HG02642 (cell line): ENCODE data around the gene SPSB4.

Experiments used
- ATAC-seq: cut with Tn5 transposase; IDR thresholded peaks from one replicate; pipeline ENCODE4 v1.9.1; 2021; ENCODE audit warnings: mild to moderate bottlenecking; ENCODE audit not compliant: unreplicated experiment, poor library complexity

SPSB4 gene

GRCh38 chr3:141052201-141053069, 1.3 kb downstream of the SPSB4 start:
- ATAC-seq: no peak

- ATAC-seq: no peak
These were observed 4.0 kb downstream of the SPSB4 start for GRCh38 chr3:141055136-141055535.

- ATAC-seq: no peak
These were observed 4.6 kb downstream of the SPSB4 start for GRCh38 chr3:141055536-141056445.

GRCh38 chr3:141056751-141057171, 5.6 kb downstream of the SPSB4 start:
- no peak for ATAC-seq

GRCh38 chr3:141057436-141057835, 6.3 kb downstream of the SPSB4 start:
- no peak for ATAC-seq

GRCh38 chr3:141057946-141058800, 7.0 kb downstream of the SPSB4 start:
- no peak for ATAC-seq

- no peak for ATAC-seq
These were observed 7.8 kb downstream of the SPSB4 start for GRCh38 chr3:141058996-141059395.

- no peak for ATAC-seq
These were observed 8.7 kb downstream of the SPSB4 start for GRCh38 chr3:141059816-141060215.

- no peak for ATAC-seq
These were observed 9.2 kb downstream of the SPSB4 start for GRCh38 chr3:141060327-141060726.

- no peak for ATAC-seq
These were observed 12.7 kb downstream of the SPSB4 start for GRCh38 chr3:141063831-141064230.

GRCh38 chr3:141064255-141064926, 13.2 kb downstream of the SPSB4 start:
- ATAC-seq: no peak

- no peak for ATAC-seq
These were observed 14.1 kb downstream of the SPSB4 start for GRCh38 chr3:141065258-141065657.

GRCh38 chr3:141065841-141066805, 15.0 kb downstream of the SPSB4 start:
- no peak for ATAC-seq

GRCh38 chr3:141067206-141067974, 16.2 kb downstream of the SPSB4 start:
- ATAC-seq: no peak

GRCh38 chr3:141070229-141070628, 19.1 kb downstream of the SPSB4 start:
- no peak for ATAC-seq

GRCh38 chr3:141070727-141071357, 19.7 kb downstream of the SPSB4 start:
- ATAC-seq: no peak

- ATAC-seq: no peak
These were observed 20.6 kb downstream of the SPSB4 start for GRCh38 chr3:141071681-141072260.
